SJCRH30 (cell line): ENCODE results near the gene WBP2. TPM values are rescaled to one million over a fixed set of nuclear protein-coding genes. Genes with fewer than 3 reads are reported as not detected.

ENCODE experiments used
- DNase-seq, 2 experiments: peaks; one replicate each; pipeline ENCODE4 v3.0.0-alpha.2; 2015 to 2020
- H3K27ac ChIP-seq: fragments of 250-450 bp; sonication (Bioruptor Pico); 2 replicates; pipeline ENCODE4 v1.5.1; 2020; ENCODE audit warnings: mild to moderate bottlenecking, moderate library complexity
- H3K27me3 ChIP-seq: fragments of 250-450 bp; sonication (Bioruptor Pico); 2 replicates; pipeline ENCODE4 v1.5.1; 2020; ENCODE audit warnings: mild to moderate bottlenecking, moderate library complexity
- H3K36me3 ChIP-seq: fragments of 250-450 bp; sonication (Bioruptor Pico); 2 replicates; pipeline ENCODE4 v1.5.1; 2020; ENCODE audit warnings: mild to moderate bottlenecking, moderate library complexity
- H3K4me1 ChIP-seq: fragments of 250-450 bp; sonication (Bioruptor Pico); 2 replicates; pipeline ENCODE4 v1.5.1; 2020; ENCODE audit warnings: mild to moderate bottlenecking, moderate library complexity
- H3K4me3 ChIP-seq: fragments of 250-450 bp; sonication (Bioruptor Pico); 2 replicates; pipeline ENCODE4 v1.5.1; 2020; ENCODE audit warnings: mild to moderate bottlenecking, moderate library complexity
- H3K9me3 ChIP-seq: fragments of 250-450 bp; sonication (Bioruptor Pico); replicated peaks from 2 replicates; pipeline ENCODE4 v1.5.1; 2020; ENCODE audit warnings: mild to moderate bottlenecking, moderate library complexity
- total RNA-seq: library from RNA; depleted of rRNA; stranded (reverse); fragments of >200 nt; shearing (Covaris generic); gene quantifications from 2 replicates; pipeline ENCODE4 v1.2.3, GENCODE V29; 2014; rRNA removed

WBP2 gene
- 36.3 and 38.3 TPM in 2 replicates for total RNA-seq

DNA sequence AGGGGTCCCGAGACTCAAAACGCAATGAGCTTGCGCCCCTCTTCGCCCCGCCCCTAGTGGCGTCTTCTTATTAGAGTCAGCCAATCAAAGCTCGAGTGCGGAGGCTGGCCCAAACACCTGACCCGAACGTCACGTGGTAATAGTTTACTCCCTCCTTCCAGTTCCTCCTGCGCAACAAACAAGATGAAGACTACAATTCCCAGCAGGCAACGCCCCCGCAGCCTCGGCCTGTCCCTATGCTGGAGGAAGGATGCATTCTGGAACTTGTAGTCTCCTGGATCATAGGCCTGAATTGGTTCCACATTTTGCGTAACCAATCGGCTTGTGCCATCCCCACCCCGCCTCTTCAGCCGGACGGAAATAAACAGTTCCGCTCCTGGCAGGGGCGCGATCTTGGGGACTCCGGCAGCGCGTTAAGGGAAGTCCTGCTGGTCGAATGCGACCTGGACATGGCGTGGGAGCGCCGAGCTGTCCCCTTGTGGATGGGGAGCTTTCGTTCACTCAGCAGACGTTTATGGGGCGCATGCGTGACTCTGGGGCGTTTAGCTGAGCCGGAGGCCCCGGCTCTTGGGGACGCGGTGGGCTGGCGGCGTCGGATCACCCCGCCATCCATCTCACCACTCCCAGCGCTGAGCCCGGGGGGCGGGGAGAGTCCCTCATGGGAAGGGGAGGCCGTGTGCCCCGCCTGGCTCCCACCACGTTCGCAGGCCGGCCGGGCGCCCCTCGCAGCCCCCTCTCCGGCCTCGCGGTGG is at the start of gene WBP2:
Gene WBP2 (minus strand): TSS at position 26 of the 752 bp plus-strand sequence. CDS start 38 bp downstream, outside the sequence.
- Histone ChIP-seq H3K4me3 (peak within 1 kb of the TSS; percentile 69), H3K27ac (peak within 1 kb of the TSS; percentile 92)

DNA sequence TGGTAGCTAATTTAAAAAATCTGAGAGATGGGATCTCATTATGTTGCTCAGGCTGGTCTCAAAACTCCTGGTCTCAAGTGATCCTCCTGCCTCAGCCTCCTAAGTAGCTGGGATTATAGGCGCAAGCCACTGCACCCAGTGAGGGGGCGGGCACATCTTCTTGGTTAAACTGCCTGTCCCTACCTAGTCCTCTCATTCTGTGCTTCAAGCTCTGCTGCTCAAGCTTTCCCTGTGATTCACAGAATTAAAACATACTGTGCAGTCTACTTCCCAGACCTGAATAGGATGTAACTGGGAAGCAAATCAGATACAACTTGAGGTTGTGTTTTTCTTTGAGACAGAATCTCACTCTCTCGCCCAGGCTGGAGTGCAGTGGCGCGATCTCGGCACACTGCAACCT is 47.3 kb upstream of the WBP2 start:
- no peak for DNase-seq
- H3K4me1 ChIP-seq = 0 out of 2 replicates have a peak, but pooled peaks cover 5% of the 10 kb centered on the region
- no peaks in the 10 kb centered on the region for H3K9me3 ChIP-seq
- peaks cover 35% of the 10 kb centered on the region for H3K36me3 ChIP-seq
- H3K4me3 ChIP-seq = no peak overlapping the region
- H3K27ac ChIP-seq = no peak overlapping the region
- no peaks in the 10 kb centered on the region for H3K27me3 ChIP-seq

More for the DNA sequence above, at the start of gene WBP2:
- H3K27me3 ChIP-seq = no peaks in the 10 kb centered on the region
- H3K36me3 ChIP-seq = peaks cover 5% of the 10 kb centered on the region; the same call in 1 of the 2 replicates
- DNase-seq = peak; percentile 100
- peaks cover 11% of the 10 kb centered on the region for H3K4me1 ChIP-seq
- no peaks in the 10 kb centered on the region for H3K9me3 ChIP-seq

DNA sequence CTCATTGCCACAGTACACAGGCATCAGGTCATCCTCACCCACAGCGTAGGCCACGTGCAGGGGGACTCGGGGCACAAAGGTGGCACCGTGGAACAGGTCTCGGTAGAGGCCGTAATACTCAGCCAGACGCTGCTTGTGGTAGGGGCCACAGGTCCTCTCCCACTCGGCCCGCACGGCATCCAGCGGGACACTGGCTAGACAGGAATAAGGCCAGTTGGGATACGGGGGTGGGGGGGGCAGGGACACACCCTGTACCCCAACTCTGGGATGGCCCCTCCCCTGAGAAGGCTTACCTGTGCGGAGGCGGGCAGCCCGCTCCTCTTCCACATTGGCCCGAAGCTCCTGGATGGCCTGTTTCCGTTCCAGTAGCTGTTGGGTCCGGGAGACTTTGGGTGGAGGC is 46.6 kb upstream of the WBP2 start:
- Histone ChIP-seq H3K4me1 (0 out of 2 replicates have a peak, but pooled peaks cover 5% of the 10 kb centered on the region), H3K27me3 (no peaks in the 10 kb centered on the region), H3K36me3 (peaks cover 36% of the 10 kb centered on the region), H3K27ac (no peak overlapping the region), H3K4me3 (no peak overlapping the region), H3K9me3 (no peaks in the 10 kb centered on the region)
- DNase-seq = no peak

DNA sequence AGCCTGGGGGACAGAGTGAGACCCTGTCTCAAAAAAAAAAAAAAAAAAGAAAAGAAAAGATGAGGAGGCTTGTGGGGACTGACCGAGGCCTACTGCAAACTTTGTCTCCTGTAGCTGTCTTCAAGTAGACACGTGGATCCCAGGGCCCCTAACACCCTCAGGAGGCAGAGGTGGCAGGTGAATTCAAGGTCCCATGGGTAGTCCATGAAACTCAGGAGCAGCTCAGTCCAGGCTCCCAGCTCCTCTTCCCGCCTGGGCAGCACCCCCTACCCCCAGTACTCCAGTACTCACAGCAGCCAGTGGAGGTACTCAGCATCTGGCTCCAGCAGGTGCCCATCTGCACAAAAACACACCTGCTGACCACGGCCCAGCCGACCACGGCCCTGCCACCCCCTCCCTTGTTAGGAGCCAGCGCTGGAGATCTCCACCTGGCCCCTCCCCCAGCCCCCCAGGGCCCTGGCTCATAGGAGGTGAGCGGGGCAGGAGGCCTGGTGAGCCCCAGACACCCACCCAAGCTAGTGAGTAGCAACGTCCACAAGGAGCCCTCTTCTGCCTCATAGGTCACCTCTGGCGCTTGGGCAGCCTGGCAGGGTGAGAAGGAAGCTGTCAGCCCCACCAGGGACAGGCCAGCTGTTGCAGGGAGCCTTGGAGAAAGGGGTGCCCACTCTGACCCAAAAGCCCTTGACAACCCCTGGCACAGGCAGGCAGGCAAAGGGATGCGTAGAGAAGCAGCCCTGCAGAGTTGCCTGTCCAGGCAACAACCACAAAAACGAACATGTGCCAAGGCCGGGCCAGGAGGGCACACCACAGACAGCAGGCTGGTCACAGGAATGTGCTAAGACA is 45.8 kb upstream of the WBP2 start:
- H3K4me3 ChIP-seq = no peak overlapping the region
- no peak overlapping the region for H3K27ac ChIP-seq
- H3K9me3 ChIP-seq = no peaks in the 10 kb centered on the region
- H3K36me3 ChIP-seq = peaks cover 36% of the 10 kb centered on the region
- H3K4me1 ChIP-seq = no peaks in the 10 kb centered on the region
- no peak for DNase-seq
- H3K27me3 ChIP-seq = no peaks in the 10 kb centered on the region

DNA sequence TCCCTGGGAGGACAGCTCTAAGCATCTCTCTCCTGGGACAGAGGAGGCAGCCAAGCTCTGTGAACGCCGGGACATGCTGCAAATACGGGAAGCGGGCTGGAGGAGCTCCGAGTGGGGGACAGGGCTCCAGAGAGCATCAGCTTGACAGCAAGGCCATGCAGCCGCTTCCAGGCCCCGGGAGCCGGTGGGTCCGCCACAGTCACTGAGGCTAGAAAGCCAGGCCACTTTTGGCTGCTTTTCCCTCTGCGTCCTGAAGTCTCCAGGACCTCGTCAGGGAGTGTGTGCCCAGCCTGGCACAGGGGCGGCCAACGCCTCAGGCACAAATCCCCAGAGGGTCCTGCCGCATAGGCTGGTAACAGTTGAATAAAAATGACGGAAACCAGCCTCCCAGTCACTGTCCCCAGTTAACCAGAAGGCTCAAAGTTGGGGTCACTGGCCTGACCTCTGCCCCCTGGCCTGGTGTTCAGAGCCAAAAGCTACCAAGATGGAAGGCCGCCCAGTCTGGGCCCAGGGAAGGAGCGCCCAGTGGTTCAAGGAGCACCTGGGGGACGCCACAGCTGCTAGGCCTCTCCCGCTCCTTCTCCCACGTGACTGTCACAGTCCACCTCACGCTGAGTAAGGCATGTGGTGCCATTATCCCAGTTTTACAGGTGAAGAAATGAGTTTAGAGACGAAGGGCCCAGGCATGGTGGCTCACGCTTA is 44.8 kb upstream of the WBP2 start:
- Histone ChIP-seq H3K27ac (no peak overlapping the region), H3K4me1 (no peaks in the 10 kb centered on the region), H3K27me3 (no peaks in the 10 kb centered on the region), H3K9me3 (no peaks in the 10 kb centered on the region), H3K36me3 (peaks cover 36% of the 10 kb centered on the region), H3K4me3 (no peak overlapping the region)
- DNase-seq = no peak

DNA sequence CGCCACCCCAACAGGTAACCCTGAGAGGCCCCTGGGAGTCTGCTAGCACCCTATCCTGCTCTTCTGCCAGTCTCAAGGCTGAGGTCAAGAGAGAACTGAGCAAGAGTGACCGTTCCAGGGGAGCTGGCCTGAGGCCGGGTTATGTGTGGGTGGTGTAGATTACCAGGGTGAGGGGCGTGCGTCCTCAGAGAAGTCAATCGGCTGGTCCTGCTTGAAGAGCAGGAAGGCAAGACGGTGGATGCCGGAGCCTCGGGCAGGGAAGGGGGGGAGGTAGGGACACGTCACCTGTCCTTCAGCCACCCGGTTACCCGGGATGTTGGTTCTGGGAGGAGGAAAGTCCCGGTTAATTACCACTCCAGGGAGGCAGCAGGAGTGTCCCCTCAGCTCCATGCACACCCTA is 44.2 kb upstream of the WBP2 start:
- no peak for DNase-seq
- Histone ChIP-seq H3K27ac (no peak overlapping the region), H3K4me3 (no peak overlapping the region), H3K4me1 (no peaks in the 10 kb centered on the region), H3K27me3 (no peaks in the 10 kb centered on the region), H3K9me3 (no peaks in the 10 kb centered on the region), H3K36me3 (peaks cover 36% of the 10 kb centered on the region)

DNA sequence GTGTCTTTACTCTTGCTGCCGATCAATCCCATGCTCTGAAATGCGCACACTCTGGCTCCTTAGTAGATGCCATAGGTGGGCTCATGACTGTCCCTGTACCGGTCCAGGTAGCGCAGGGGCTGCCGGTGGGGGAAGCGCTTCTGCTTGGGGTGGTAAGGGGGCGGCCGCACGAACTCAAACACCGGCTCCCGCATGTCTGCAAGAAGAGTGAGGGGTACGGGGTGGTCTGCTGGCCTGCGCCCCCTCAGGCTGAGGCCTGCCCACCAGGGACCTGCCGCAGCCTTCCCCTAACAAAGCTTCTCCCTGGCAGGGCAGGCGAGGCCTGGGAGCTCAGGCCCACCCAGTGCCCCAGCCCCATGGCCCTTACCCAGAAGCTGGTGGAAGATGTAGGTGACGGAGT is 43.7 kb upstream of the WBP2 start:
- DNase-seq = no peak
- peaks cover 36% of the 10 kb centered on the region for H3K36me3 ChIP-seq
- H3K27me3 ChIP-seq = no peaks in the 10 kb centered on the region
- no peak overlapping the region for H3K4me3 ChIP-seq
- no peaks in the 10 kb centered on the region for H3K4me1 ChIP-seq
- H3K27ac ChIP-seq = no peak overlapping the region
- H3K9me3 ChIP-seq = no peaks in the 10 kb centered on the region

DNA sequence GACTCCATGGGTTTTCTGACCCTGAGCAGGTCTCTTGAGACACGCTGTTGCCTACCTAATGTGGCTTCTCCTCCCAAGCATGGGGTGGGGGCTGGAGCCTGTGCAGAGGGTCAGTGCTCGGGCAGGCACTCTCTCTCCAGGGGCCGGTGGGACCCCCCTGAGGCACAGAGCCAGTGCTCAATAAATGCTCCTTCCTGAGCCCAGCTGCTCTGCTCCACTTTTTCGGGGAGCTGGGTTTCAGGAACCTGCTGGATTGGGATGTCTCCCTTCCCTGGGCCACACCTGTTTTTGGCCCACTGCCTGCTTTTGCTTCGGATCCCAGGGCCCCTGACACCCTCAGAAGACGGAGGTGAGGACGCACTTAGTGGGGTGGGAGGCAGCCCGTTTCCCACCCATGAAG is 42.9 kb upstream of the WBP2 start:
- no peaks in the 10 kb centered on the region for H3K4me1 ChIP-seq
- DNase-seq = no peak
- H3K27ac ChIP-seq = no peak overlapping the region
- peaks cover 36% of the 10 kb centered on the region for H3K36me3 ChIP-seq
- no peaks in the 10 kb centered on the region for H3K27me3 ChIP-seq
- H3K9me3 ChIP-seq = no peaks in the 10 kb centered on the region
- no peak overlapping the region for H3K4me3 ChIP-seq

DNA sequence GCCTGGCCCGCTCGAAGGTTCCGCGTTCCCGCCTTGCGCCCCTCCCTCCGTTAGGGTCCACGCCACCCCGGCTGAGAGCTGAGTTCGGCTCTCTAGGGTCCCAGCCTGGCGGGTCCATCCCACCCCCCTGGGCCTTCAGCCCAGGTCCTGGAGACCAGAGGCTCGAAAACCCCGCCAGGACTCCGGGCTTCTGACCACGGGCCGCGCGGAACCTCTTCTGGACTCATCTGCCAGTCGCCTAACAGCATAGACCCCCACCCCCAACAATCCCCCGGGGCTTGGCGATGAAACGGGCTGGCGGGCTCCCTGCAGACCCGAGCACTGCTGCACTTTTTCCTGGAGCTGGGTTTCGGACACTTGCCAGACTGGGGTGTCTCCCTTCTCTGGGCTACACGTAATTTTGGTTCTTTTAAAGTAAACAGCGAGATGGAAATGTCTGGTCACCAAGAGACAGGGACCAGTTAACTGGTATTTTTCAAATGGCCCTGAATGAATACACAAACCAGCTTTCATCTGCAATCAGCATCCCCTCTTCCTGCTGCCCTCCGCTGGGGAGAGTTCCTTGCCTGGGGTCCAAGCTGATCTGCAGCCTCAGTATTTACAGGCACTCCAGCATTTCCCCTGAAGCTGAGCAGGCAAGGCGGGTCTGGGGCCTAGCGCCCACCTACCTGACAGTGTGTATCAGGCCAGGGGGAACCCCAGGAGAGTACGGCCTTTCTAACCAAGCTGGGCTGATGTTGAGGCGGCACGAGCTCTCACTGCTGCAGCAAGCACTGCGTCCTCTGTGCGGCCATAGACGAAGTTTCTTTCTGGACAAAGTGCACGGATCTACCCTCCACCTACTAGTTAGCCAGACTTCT is 42.3 kb upstream of the WBP2 start:
- H3K4me1 ChIP-seq = no peaks in the 10 kb centered on the region; the same call in 1 of the 2 replicates
- peaks cover 36% of the 10 kb centered on the region for H3K36me3 ChIP-seq
- DNase-seq = no peak
- no peaks in the 10 kb centered on the region for H3K27me3 ChIP-seq
- H3K27ac ChIP-seq = no peak overlapping the region; the same call in 1 of the 2 replicates
- H3K9me3 ChIP-seq = no peaks in the 10 kb centered on the region
- peak overlapping the region; percentile 67 for H3K4me3 ChIP-seq

DNA sequence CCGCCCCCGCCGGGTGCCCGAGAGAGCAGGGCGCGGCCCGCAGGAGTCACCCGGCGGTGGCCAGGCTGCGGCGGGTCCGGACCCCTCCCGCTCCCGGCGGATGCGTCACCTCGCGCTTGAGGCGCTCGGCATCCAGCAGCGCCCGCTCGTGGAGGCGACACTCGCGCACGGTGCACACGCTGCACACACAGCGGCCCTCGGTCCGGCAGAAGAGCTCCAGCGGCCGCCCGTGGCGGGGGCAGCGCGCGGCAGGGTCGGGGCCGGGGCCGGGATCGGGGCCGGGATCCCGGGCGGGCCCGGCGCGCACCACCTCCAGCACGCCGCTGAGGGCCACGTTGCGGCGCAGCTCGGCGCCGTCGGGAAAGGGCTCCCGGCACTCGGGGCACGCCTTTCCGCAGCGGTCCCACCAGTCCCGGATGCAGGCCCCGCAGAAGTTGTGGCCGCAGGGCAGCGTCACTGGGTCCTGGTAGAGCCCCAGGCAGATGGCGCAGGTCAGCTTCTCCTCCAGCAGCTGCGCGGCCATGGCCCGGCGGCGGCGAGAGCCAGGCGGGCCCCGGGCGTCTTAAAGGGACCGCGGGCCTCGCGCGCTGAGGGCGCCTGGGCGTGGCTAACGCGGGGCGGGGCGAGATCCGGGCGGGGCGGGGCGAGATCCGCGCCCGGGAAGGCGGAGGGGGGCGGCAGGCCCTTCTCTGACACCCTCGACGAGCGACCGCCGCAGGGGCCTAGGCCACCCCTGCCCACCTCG is 41.5 kb upstream of the WBP2 start, which contains the start of gene TRIM65:
Gene TRIM65 (minus strand): TSS at position 537 of the 745 bp plus-strand sequence. CDS start 14 bp downstream, at position 523.
- no peaks in the 10 kb centered on the region for H3K9me3 ChIP-seq
- peak within 1 kb of the TSS; percentile 67 for H3K4me3 ChIP-seq
- H3K4me1 ChIP-seq = peaks cover 3% of the 10 kb centered on the region; the same call in 1 of the 2 replicates
- peak; percentile 85 for DNase-seq
- H3K27ac ChIP-seq = peak within 1 kb of the TSS; percentile 52
- peaks cover 34% of the 10 kb centered on the region for H3K36me3 ChIP-seq
- no peaks in the 10 kb centered on the region for H3K27me3 ChIP-seq

DNA sequence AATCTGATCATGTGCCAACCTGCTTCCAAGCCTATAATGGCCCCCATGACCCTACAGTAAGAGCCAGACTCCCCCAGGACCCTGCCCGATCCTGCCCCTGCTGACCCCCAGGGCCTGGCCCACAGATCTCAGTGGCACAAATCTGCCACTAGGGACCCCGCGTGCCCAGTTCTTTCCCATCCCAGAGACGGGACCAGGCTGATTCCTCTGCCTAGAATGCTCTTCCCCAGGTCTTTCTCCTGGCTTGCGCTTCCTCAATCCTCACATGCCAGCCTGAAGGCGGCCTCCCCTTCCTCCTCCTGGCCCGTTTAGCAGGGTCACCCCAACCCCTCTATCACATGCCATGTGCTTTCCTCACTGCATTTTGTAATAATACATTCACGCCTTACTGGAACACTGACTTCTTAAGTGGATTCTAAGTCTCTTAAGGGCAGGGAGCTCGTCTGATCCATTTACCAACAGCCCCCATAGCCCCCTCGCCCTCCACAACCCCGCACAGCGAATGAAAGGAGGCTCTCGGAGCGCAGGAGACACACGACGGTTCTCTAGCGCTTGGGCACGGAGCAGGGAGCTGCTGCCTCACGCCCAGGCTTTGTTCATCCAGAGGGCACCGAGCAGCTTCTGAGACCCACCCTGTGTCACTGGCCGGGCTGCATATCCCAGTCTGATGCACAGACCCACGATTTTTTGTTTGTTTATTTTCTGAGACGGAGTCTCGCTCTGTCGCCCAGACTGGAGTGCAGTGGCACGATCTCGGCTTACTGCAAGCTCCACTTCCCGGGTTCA is 40.4 kb upstream of the WBP2 start:
- peak in 1 of 2 experiments; percentile 27 for DNase-seq
- no peaks in the 10 kb centered on the region for H3K9me3 ChIP-seq
- peak overlapping the region; percentile 67 for H3K4me3 ChIP-seq
- 0 out of 2 replicates have a peak, but pooled peaks cover 2% of the 10 kb centered on the region for H3K27me3 ChIP-seq
- peak overlapping the region; percentile 52 for H3K27ac ChIP-seq
- peaks cover 28% of the 10 kb centered on the region for H3K36me3 ChIP-seq
- peaks cover 3% of the 10 kb centered on the region; the same call in 1 of the 2 replicates for H3K4me1 ChIP-seq

DNA sequence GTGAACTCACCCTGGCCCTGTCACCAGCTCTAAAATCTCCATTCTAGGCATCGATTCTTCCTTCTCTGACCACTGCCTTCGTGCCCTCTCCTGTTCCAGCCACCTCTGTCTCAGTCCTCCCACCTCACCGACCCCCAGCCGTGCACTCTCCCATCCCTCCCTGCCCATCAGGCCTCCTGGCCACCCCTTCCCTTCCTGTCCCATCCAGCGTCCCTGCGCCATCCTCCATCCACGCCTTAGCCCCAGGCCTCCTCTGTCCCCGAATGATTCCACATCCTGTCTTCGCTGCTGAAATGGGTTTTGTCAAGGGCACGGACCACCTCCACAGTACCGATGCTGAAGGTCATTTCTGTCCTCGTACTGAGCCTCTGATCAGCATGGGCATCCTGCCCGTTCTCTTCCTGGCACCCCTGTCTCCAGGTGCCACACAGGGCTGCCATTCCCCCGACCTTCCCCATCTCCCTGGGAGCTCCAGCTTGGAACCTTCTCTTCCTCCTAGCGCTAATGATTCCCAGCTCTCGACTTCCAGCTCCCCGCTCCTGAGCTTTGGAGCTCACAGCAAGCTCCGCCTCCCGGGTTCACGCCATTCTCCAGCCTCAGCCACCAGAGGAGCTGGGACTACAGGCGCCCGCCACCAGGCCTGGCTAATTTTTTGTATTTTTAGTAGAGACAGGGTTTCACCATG is 39.1 kb upstream of the WBP2 start:
- Histone ChIP-seq H3K36me3 (peaks cover 17% of the 10 kb centered on the region), H3K9me3 (no peaks in the 10 kb centered on the region), H3K4me3 (no peak overlapping the region), H3K4me1 (peaks cover 3% of the 10 kb centered on the region; the same call in 1 of the 2 replicates), H3K27ac (no peak overlapping the region), H3K27me3 (0 out of 2 replicates have a peak, but pooled peaks cover 5% of the 10 kb centered on the region)
- DNase-seq = peak in 1 of 2 experiments; percentile 7
